GM23248 (cell line): ENCODE measurements around the gene CPTP.

ENCODE experiments used
- EZH2 ChIP-seq: fragments of 200-600 bp; sonication (generic); IDR thresholded peaks from 2 replicates; pipeline ENCODE4 v1.6.1; 2018; ENCODE audit warnings: antibody characterized with exemption, mild to moderate bottlenecking; ENCODE audit not compliant: insufficient read depth, poor library complexity, severe bottlenecking
- EZH2phosphoT487 ChIP-seq: fragments of 200-600 bp; sonication (generic); IDR thresholded peaks from 2 replicates; pipeline ENCODE4 v1.6.1; 2018; ENCODE audit warnings: antibody characterized with exemption, moderate library complexity, mild to moderate bottlenecking, low read depth; ENCODE audit not compliant: insufficient read depth

- TF ChIP-seq EZH2 (no peak), EZH2phosphoT487 (no peak)
These were observed 25.5 kb upstream of the CPTP start for GRCh38 chr1:1298861-1299685.
